KMS-11 (cell line): Measurements from ENCODE around the gene CALR3.

ENCODE experiments used
- H2AFZ ChIP-seq: fragments of 200-600 bp; sonication (generic); 2 replicates; pipeline ENCODE4 v1.6.1; 2016; ENCODE audit warnings: antibody characterized with exemption, mixed run types, low read depth
- H3K27ac ChIP-seq: fragments of 200-600 bp; sonication (generic); 2 replicates; pipeline ENCODE4 v1.6.1; 2016; ENCODE audit warnings: mild to moderate bottlenecking, mixed run types
- H3K27me3 ChIP-seq: fragments of 200-600 bp; sonication (generic); 2 replicates; pipeline ENCODE4 v1.6.1; 2017; ENCODE audit warnings: mild to moderate bottlenecking, low read depth, mixed run types, moderate library complexity; ENCODE audit not compliant: insufficient read depth
- H3K36me3 ChIP-seq: fragments of 200-600 bp; sonication (generic); 2 replicates; pipeline ENCODE4 v1.6.1; 2017; ENCODE audit warnings: mild to moderate bottlenecking, mixed run types; ENCODE audit not compliant: insufficient read depth
- H3K4me1 ChIP-seq: fragments of 200-600 bp; sonication (generic); 2 replicates; pipeline ENCODE4 v1.6.1; 2016; ENCODE audit warnings: mild to moderate bottlenecking, low read depth, mixed run types; ENCODE audit not compliant: poor library complexity, severe bottlenecking
- H3K4me2 ChIP-seq: fragments of 200-600 bp; sonication (generic); 2 replicates; pipeline ENCODE4 v1.7.0; 2016; ENCODE audit warnings: mild to moderate bottlenecking, mixed run types
- H3K4me3 ChIP-seq: fragments of 200-600 bp; sonication (generic); IDR thresholded peaks from 2 replicates; pipeline ENCODE4 v1.6.1; 2017; ENCODE audit warnings: low read depth, low read length, mixed read lengths; ENCODE audit not compliant: insufficient read depth
- H3K79me2 ChIP-seq: fragments of 200-600 bp; sonication (generic); 2 replicates; pipeline ENCODE4 v1.6.1; 2016; ENCODE audit warnings: low read depth, mixed run types; ENCODE audit not compliant: insufficient read depth
- H3K9ac ChIP-seq: fragments of 200-600 bp; sonication (generic); 2 replicates; pipeline ENCODE4 v1.6.1; 2016; ENCODE audit warnings: mild to moderate bottlenecking, mixed run types
- H4K20me1 ChIP-seq: fragments of 200-600 bp; sonication (generic); 2 replicates; pipeline ENCODE4 v1.6.1; 2016; ENCODE audit warnings: mild to moderate bottlenecking, mixed run types; ENCODE audit not compliant: insufficient read depth
- CTCF ChIP-seq: fragments of 200-600 bp; sonication (generic); conservative IDR thresholded peaks from 2 replicates; pipeline ENCODE4 v1.6.1; 2017; ENCODE audit warnings: low read depth, mild to moderate bottlenecking, antibody characterized with exemption, low read length, moderate library complexity, mixed read lengths

Gene CALR3

GRCh38 chr19:16465239-16465638 is 30.7 kb downstream of the CALR3 start:
- peaks cover 31% of the 10 kb centered on the region for H3K4me1 ChIP-seq
- H3K79me2 ChIP-seq = peaks cover 95% of the 10 kb centered on the region
- no peak overlapping the region for H3K27ac ChIP-seq
- H3K4me3 ChIP-seq = no peak overlapping the region
- no peak for TF ChIP-seq CTCF
- H3K4me2 ChIP-seq = no peak overlapping the region
- H2AFZ ChIP-seq = no peak overlapping the region
- H4K20me1 ChIP-seq = peaks cover 14% of the 10 kb centered on the region
- no peaks in the 10 kb centered on the region for H3K36me3 ChIP-seq
- no peaks in the 10 kb centered on the region for H3K27me3 ChIP-seq
- H3K9ac ChIP-seq = no peak overlapping the region

GRCh38 chr19:16463991-16464575 is 31.9 kb downstream of the CALR3 start:
- no peak for TF ChIP-seq CTCF
- peaks cover 95% of the 10 kb centered on the region for H3K79me2 ChIP-seq
- no peaks in the 10 kb centered on the region for H3K36me3 ChIP-seq
- no peak overlapping the region for H3K4me3 ChIP-seq
- peaks cover 19% of the 10 kb centered on the region for H3K4me1 ChIP-seq
- no peak overlapping the region for H3K4me2 ChIP-seq
- no peaks in the 10 kb centered on the region for H3K27me3 ChIP-seq
- no peak overlapping the region for H3K9ac ChIP-seq
- no peak overlapping the region for H3K27ac ChIP-seq
- peaks cover 10% of the 10 kb centered on the region for H4K20me1 ChIP-seq
- H2AFZ ChIP-seq = no peak overlapping the region

GRCh38 chr19:16463341-16463990 is 32.5 kb downstream of the CALR3 start:
- Histone ChIP-seq H3K4me2 (no peak overlapping the region), H4K20me1 (peaks cover 10% of the 10 kb centered on the region), H3K4me1 (peaks cover 19% of the 10 kb centered on the region), H3K4me3 (no peak overlapping the region), H3K36me3 (no peaks in the 10 kb centered on the region), H3K79me2 (peaks cover 95% of the 10 kb centered on the region), H3K9ac (no peak overlapping the region), H3K27ac (no peak overlapping the region), H2AFZ (no peak overlapping the region), H3K27me3 (no peaks in the 10 kb centered on the region)
- no peak for TF ChIP-seq CTCF

- H3K4me2 ChIP-seq = no peak overlapping the region
- H3K79me2 ChIP-seq = peaks cover 90% of the 10 kb centered on the region
- TF ChIP-seq CTCF = no peak
- no peak overlapping the region for H3K9ac ChIP-seq
- peaks cover 13% of the 10 kb centered on the region for H4K20me1 ChIP-seq
- H3K27me3 ChIP-seq = no peaks in the 10 kb centered on the region
- no peak overlapping the region for H2AFZ ChIP-seq
- no peak overlapping the region for H3K27ac ChIP-seq
- no peaks in the 10 kb centered on the region for H3K36me3 ChIP-seq
- no peak overlapping the region for H3K4me3 ChIP-seq
- H3K4me1 ChIP-seq = peaks cover 19% of the 10 kb centered on the region
These were observed 33.2 kb downstream of the CALR3 start for GRCh38 chr19:16462757-16463250.
